ENCODE results near the gene DNPH1.

The DNPH1 gene

GRCh38 chr6:43220439-43220951 lies 8.8 kb downstream of the DNPH1 start:
- Histone ChIP-seq H3K79me2 (ENCODE audit: insufficient read depth, low read length) (no peaks in the 10 kb centered on the region), H3K9me2 (ENCODE audit: low read depth, low read length) (no peaks in the 10 kb centered on the region), H4K20me1 (ENCODE audit: insufficient read depth, low read length) (no peaks in the 10 kb centered on the region), H3K4me2 (ENCODE audit: low read length) (no peak overlapping the region), H3F3A (ENCODE audit: insufficient read depth, low read length) (no peaks in the 10 kb centered on the region), H3K9ac (ENCODE audit: low read length) (no peak overlapping the region), H3K4me3 (ENCODE audit: low read depth, low read length, poor library complexity, severe bottlenecking) (no peak overlapping the region), H3K36me3 (ENCODE audit: insufficient read depth, low read length) (peaks cover 45% of the 10 kb centered on the region), H3K9me3 (ENCODE audit: low read length) (no peaks in the 10 kb centered on the region), H2AFZ (ENCODE audit: low read length) (no peak overlapping the region), H3K4me1 (ENCODE audit: insufficient read depth, low read length, severe bottlenecking) (peaks cover 25% of the 10 kb centered on the region), H3K27me3 (ENCODE audit: insufficient read depth, low read length) (no peaks in the 10 kb centered on the region), H3K27ac (ENCODE audit: low read depth, low read length, poor library complexity, severe bottlenecking) (no peak overlapping the region)
- TF ChIP-seq CTCF (IDR thresholded peaks at IDR 0.05; ENCODE audit: low read length) (no peak), EZH2 (IDR thresholded peaks at IDR 0.05; ENCODE audit: borderline replicate concordance, low read length) (no peak)

GRCh38 chr6:43219814-43220213 lies 9.5 kb downstream of the DNPH1 start:
- TF ChIP-seq CTCF (IDR thresholded peaks at IDR 0.05; ENCODE audit: low read length), result no peak
- TF ChIP-seq EZH2 (IDR thresholded peaks at IDR 0.05; ENCODE audit: borderline replicate concordance, low read length), result no peak
- Histone ChIP-seq H3K9me2 (ENCODE audit: low read depth, low read length) (no peaks in the 10 kb centered on the region), H3K27ac (ENCODE audit: low read depth, low read length, poor library complexity, severe bottlenecking) (no peak overlapping the region), H4K20me1 (ENCODE audit: insufficient read depth, low read length) (no peaks in the 10 kb centered on the region), H3K4me3 (ENCODE audit: low read depth, low read length, poor library complexity, severe bottlenecking) (no peak overlapping the region), H3K79me2 (ENCODE audit: insufficient read depth, low read length) (no peaks in the 10 kb centered on the region), H3K4me2 (ENCODE audit: low read length) (no peak overlapping the region), H3K27me3 (ENCODE audit: insufficient read depth, low read length) (no peaks in the 10 kb centered on the region), H3K9me3 (ENCODE audit: low read length) (no peaks in the 10 kb centered on the region), H3K4me1 (ENCODE audit: insufficient read depth, low read length, severe bottlenecking) (peaks cover 18% of the 10 kb centered on the region), H3F3A (ENCODE audit: insufficient read depth, low read length) (no peaks in the 10 kb centered on the region), H2AFZ (ENCODE audit: low read length) (no peak overlapping the region), H3K9ac (ENCODE audit: low read length) (no peak overlapping the region), H3K36me3 (ENCODE audit: insufficient read depth, low read length) (peaks cover 41% of the 10 kb centered on the region; the same call in 1 of the 2 replicates)

- H3K9me2 ChIP-seq (ENCODE audit: low read depth, low read length), result no peaks in the 10 kb centered on the region
- H2AFZ ChIP-seq (ENCODE audit: low read length), result no peak overlapping the region
- no peaks in the 10 kb centered on the region for H4K20me1 ChIP-seq (ENCODE audit: insufficient read depth, low read length)
- no peaks in the 10 kb centered on the region for H3K27me3 ChIP-seq (ENCODE audit: insufficient read depth, low read length)
- H3K9ac ChIP-seq (ENCODE audit: low read length), result no peak overlapping the region
- no peak overlapping the region for H3K4me3 ChIP-seq (ENCODE audit: low read depth, low read length, poor library complexity, severe bottlenecking)
- TF ChIP-seq CTCF (IDR thresholded peaks at IDR 0.05; ENCODE audit: low read length), result no peak
- TF ChIP-seq EZH2 (IDR thresholded peaks at IDR 0.05; ENCODE audit: borderline replicate concordance, low read length), result no peak
- H3K36me3 ChIP-seq (ENCODE audit: insufficient read depth, low read length), result peaks cover 41% of the 10 kb centered on the region; the same call in 1 of the 2 replicates
- H3K27ac ChIP-seq (ENCODE audit: low read depth, low read length, poor library complexity, severe bottlenecking), result no peak overlapping the region
- no peaks in the 10 kb centered on the region for H3K79me2 ChIP-seq (ENCODE audit: insufficient read depth, low read length)
- no peaks in the 10 kb centered on the region for H3F3A ChIP-seq (ENCODE audit: insufficient read depth, low read length)
- no peaks in the 10 kb centered on the region for H3K9me3 ChIP-seq (ENCODE audit: low read length)
- peaks cover 11% of the 10 kb centered on the region for H3K4me1 ChIP-seq (ENCODE audit: insufficient read depth, low read length, severe bottlenecking)
- H3K4me2 ChIP-seq (ENCODE audit: low read length), result no peak overlapping the region
Measured at GRCh38 chr6:43219119-43219518, 10.2 kb downstream of the DNPH1 start.

Data from OCI-LY1 (cell line).